T-helper 1 cell treated with Interleukin-12 subunit alpha and Interleukin-12 subunit beta and Interleukin-4 antibody, amounts not matched to agents 30 μg/mL and 1 μg/mL, for 36 hours (primary cell): ENCODE results near the gene KIF21B.

Source experiments
- H3K27ac Mint-ChIP-seq: one replicate; pipeline ENCODE4 v1.8.0; 2021; ENCODE audit warnings: mild to moderate bottlenecking, mixed read lengths
- H3K27me3 Mint-ChIP-seq: one replicate; pipeline ENCODE4 v1.8.0; 2021; ENCODE audit warnings: low read depth, mixed read lengths
- H3K36me3 Mint-ChIP-seq: one replicate; pipeline ENCODE4 v1.8.0; 2021; ENCODE audit warnings: low read depth, mixed read lengths
- H3K4me1 Mint-ChIP-seq: one replicate; pipeline ENCODE4 v1.8.0; 2021; ENCODE audit warnings: low read depth, mixed read lengths
- H3K4me3 Mint-ChIP-seq: one replicate; pipeline ENCODE4 v1.8.0; 2021; ENCODE audit warnings: mild to moderate bottlenecking, moderate library complexity, mixed read lengths
- H3K9me3 Mint-ChIP-seq: one replicate; pipeline ENCODE4 v1.8.0; 2021; ENCODE audit warnings: mixed read lengths

Gene KIF21B, protein sequence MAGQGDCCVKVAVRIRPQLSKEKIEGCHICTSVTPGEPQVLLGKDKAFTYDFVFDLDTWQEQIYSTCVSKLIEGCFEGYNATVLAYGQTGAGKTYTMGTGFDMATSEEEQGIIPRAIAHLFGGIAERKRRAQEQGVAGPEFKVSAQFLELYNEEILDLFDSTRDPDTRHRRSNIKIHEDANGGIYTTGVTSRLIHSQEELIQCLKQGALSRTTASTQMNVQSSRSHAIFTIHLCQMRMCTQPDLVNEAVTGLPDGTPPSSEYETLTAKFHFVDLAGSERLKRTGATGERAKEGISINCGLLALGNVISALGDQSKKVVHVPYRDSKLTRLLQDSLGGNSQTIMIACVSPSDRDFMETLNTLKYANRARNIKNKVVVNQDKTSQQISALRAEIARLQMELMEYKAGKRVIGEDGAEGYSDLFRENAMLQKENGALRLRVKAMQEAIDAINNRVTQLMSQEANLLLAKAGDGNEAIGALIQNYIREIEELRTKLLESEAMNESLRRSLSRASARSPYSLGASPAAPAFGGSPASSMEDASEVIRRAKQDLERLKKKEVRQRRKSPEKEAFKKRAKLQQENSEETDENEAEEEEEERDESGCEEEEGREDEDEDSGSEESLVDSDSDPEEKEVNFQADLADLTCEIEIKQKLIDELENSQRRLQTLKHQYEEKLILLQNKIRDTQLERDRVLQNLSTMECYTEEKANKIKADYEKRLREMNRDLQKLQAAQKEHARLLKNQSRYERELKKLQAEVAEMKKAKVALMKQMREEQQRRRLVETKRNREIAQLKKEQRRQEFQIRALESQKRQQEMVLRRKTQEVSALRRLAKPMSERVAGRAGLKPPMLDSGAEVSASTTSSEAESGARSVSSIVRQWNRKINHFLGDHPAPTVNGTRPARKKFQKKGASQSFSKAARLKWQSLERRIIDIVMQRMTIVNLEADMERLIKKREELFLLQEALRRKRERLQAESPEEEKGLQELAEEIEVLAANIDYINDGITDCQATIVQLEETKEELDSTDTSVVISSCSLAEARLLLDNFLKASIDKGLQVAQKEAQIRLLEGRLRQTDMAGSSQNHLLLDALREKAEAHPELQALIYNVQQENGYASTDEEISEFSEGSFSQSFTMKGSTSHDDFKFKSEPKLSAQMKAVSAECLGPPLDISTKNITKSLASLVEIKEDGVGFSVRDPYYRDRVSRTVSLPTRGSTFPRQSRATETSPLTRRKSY (N-terminal part only)

DNA sequence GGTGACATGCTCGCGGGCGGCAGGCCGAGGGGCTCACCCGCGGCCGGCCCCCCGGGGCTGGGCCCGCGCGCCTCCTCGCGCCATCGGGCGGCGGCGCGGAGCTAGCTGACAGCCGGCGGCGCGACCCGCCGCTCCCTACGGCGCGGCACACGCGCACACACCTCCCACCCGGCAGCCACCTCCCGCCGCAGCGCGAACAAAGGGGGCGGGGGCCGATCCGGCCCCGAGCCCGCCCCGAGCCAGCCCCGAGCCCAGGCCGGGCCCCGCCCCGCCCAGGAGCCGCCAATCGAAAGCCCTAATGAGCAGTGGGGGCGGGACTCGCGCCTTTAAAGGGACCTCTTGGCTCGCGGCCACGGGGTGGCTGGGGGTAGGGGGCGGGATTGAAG, at the start of gene KIF21B:
Gene KIF21B, minus strand, starts transcription at position 198 of the 386 bp plus-strand sequence. CDS start 331 bp downstream, outside the sequence.
- Mint-ChIP-seq H3K27ac (peak within 1 kb of the TSS; percentile 93), H3K4me3 (peak within 1 kb of the TSS; percentile 98), H3K27me3 (no peaks in the 10 kb centered on the region), H3K9me3 (no peaks in the 10 kb centered on the region), H3K4me1 (peaks cover 75% of the 10 kb centered on the region), H3K36me3 (peaks cover 13% of the 10 kb centered on the region)

DNA sequence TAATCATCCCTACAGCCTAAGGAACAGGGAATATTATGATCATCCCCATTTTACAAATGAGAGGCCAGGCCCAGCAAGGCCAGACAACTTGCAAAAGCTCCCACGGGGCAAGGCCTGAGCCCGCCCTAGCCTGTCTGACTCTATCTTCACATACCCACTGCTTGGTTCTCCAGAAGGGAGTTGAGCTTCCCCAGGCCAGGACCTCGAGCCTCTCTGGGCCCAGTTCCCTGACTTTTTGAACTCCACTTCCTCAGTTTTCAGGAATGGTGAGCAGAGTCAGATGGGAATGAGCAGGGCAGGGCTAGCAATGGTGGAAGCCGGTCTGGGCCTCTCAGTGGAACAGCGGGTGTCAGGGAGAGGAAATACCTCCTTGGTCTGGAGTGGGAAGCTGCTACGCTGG, 49.4 kb upstream of the KIF21B start:
- Mint-ChIP-seq H3K4me1 (no peaks in the 10 kb centered on the region), H3K9me3 (no peaks in the 10 kb centered on the region), H3K4me3 (no peak overlapping the region), H3K27ac (no peak overlapping the region), H3K27me3 (peaks cover 8% of the 10 kb centered on the region), H3K36me3 (no peaks in the 10 kb centered on the region)

DNA sequence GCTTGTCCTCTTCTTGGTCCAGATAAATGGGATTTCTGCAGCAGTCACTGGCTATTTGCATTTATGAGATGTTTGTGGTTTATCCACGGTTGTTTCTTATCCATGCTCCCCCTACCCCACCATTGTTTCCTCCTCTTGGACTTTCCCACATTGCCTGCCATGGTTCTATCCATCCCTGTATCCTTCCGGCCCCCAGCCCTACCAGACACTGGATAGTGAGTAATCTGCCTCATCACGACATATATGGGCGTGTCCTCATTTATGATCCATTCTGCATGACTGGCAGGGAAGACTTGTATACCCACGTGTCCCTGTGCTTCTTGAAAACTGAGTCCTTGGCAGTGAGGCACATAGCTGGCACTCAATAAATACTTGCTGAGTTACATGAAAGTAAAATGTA, 48.6 kb upstream of the KIF21B start:
- no peaks in the 10 kb centered on the region for H3K4me1 Mint-ChIP-seq
- H3K36me3 Mint-ChIP-seq, result no peaks in the 10 kb centered on the region
- no peak overlapping the region for H3K27ac Mint-ChIP-seq
- no peak overlapping the region for H3K4me3 Mint-ChIP-seq
- H3K27me3 Mint-ChIP-seq, result peaks cover 8% of the 10 kb centered on the region
- no peaks in the 10 kb centered on the region for H3K9me3 Mint-ChIP-seq

DNA sequence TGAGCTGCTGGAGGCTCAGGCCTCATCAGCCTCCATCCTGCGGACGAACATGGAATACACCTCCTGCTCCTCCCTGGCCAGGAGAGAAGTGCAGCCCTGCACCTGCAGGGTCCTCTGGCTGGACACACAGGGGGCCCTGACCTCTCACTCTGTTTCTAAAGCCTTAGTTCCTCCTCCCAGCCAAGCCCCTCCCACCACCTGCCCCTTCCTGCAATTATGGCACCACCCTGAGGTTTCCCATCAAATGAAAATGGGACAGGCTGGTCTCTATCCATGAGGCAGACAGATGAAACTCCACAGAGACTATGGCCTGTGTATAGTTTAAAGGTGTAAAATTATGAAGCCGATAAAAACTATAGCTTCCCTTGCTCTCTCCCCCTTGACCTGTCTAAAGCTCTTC, 46.1 kb upstream of the KIF21B start:
- Mint-ChIP-seq H3K4me1 (no peaks in the 10 kb centered on the region), H3K36me3 (no peaks in the 10 kb centered on the region), H3K27ac (no peak overlapping the region), H3K9me3 (no peaks in the 10 kb centered on the region), H3K4me3 (no peak overlapping the region), H3K27me3 (peaks cover 5% of the 10 kb centered on the region)

DNA sequence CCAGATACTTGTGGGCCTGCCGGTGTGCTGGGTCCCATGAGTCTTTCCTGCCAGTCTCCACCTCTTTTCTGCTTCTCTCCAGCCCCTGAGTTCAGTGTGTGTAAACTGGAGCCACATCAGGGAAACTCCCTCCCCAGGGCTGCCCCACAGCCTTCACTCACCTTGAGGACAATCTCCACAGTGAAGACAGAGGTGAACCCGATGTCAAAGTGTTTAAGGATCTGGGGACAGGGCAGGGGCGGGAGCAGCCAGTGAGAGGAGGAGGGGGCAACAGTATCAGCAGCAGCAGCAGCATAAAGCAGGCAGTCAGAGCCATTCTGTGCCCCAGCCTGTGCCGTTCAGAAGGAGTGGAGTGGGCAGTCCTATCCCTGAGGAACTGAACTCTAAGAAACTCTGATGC, 45.5 kb upstream of the KIF21B start:
- Mint-ChIP-seq H3K4me3 (no peak overlapping the region), H3K4me1 (no peaks in the 10 kb centered on the region), H3K36me3 (no peaks in the 10 kb centered on the region), H3K27ac (no peak overlapping the region), H3K27me3 (peaks cover 10% of the 10 kb centered on the region), H3K9me3 (no peaks in the 10 kb centered on the region)

DNA sequence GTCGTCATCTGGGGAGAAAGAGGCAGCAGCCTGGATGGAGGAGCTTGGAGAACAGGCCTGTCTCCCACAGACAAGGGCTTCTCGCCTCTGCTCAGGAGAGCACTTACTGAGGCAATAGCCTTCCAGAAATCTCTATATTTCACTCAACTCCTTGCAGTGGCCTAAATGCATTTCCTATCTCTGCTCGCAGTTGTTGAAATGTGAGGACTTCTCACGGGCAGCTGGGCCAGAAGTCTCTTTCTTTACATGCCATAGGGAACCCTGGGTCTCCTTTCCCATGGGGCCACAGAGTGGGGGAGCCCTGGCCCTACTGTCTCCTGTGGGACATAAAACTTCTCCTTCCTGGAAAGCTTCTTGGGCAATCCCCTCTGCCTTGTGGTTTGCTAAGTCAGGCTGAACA, 43.5 kb upstream of the KIF21B start:
- Mint-ChIP-seq H3K4me1 (no peaks in the 10 kb centered on the region), H3K36me3 (no peaks in the 10 kb centered on the region), H3K9me3 (no peaks in the 10 kb centered on the region), H3K27ac (no peak overlapping the region), H3K27me3 (peaks cover 10% of the 10 kb centered on the region), H3K4me3 (no peak overlapping the region)

DNA sequence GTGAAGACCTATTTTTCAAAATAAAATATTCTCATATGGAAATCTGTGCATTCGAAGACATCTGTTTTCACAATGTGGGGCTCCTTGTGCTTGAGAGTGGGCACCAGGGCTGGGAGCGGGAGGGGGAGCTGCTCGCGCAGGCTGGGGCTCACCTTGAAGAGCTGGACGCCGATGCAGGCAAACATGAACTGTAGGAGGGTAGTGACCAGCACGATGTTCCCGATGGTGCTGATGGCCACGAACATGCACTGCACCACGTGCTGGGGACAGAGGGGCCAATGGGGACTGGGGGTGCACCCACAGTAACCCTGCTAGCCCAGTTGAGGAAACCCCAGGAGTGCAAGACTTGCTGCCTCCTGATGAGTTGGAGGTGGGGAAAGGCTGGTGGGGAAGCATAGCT, 42.2 kb upstream of the KIF21B start:
- no peak overlapping the region for H3K4me3 Mint-ChIP-seq
- no peaks in the 10 kb centered on the region for H3K36me3 Mint-ChIP-seq
- no peaks in the 10 kb centered on the region for H3K4me1 Mint-ChIP-seq
- no peak overlapping the region for H3K27ac Mint-ChIP-seq
- H3K27me3 Mint-ChIP-seq, result peaks cover 10% of the 10 kb centered on the region
- H3K9me3 Mint-ChIP-seq, result no peaks in the 10 kb centered on the region

DNA sequence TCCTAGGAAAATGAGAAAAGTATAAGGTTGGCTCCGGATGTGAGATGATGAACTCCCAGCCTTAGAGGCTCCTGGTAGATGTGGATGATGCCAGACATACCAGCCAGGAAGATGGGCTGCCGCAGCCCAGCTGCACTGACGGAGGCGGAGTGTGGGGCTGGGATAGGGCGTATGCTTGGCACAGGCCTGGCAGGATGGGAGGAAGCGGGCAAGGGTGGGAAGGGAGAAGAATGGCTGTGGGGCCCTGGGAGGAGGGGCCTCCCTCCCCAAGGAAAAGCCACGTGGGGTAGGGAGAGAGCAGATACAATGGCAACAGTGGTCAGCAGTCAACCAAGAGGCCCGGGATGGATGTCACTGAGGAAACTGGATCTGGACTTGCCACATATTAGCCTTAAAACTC, 41.3 kb upstream of the KIF21B start:
- no peaks in the 10 kb centered on the region for H3K4me1 Mint-ChIP-seq
- H3K4me3 Mint-ChIP-seq, result no peak overlapping the region
- no peak overlapping the region for H3K27ac Mint-ChIP-seq
- no peaks in the 10 kb centered on the region for H3K9me3 Mint-ChIP-seq
- peaks cover 7% of the 10 kb centered on the region for H3K27me3 Mint-ChIP-seq
- H3K36me3 Mint-ChIP-seq, result no peaks in the 10 kb centered on the region

DNA sequence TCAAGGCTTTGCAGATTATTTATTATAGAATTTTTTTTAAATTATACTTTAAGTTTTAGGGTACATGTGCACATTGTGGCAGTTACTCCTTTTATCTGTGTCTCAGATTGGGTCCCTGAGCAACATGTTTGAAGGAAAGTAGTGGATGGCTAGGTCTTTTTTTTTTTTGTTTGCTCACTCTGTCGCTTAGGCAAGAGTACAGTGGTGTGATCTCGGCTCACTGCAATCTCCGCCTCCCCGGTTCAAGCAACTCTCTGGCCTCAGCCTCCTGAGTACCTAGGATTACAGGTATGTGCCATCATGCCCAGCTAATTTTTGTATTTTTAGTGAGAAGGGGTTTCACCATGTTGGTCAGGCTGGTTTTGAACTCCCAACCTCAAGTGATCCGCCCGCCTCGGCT, 39.6 kb upstream of the KIF21B start:
- Mint-ChIP-seq H3K4me1 (peaks cover 1% of the 10 kb centered on the region), H3K27me3 (peaks cover 6% of the 10 kb centered on the region), H3K9me3 (no peaks in the 10 kb centered on the region), H3K27ac (no peak overlapping the region), H3K36me3 (no peaks in the 10 kb centered on the region), H3K4me3 (no peak overlapping the region)

DNA sequence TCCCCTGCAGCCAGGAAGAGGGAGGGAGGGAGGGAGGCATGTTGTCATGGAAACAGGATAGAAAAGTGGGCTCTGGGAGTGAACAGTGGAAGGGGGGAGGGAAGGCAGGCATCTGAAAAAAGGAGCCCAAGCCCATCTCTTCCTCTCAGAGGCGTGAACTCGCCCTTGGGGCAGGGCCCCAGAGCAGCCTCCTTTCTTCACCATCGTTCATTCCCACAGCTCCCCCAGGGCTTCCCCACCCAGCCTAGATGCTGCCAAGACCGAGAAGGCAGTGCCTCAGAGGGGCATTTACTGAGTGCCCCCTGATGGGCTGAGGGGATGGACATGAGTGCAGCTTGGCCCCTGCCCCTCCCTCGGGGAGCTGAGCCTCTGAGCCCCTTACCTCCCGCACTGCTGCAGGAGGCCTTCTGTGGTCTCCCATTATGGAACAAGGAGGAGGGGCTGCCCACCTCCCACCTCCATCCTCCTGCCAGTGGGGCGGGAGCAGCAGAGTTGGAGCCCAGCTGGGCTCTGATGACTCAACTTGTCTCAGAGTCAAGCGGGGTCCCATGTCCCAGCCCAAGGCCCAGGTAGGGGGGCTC, 39.1 kb upstream of the KIF21B start:
- no peaks in the 10 kb centered on the region for H3K9me3 Mint-ChIP-seq
- peaks cover 6% of the 10 kb centered on the region for H3K27me3 Mint-ChIP-seq
- H3K4me3 Mint-ChIP-seq, result no peak overlapping the region
- H3K4me1 Mint-ChIP-seq, result peaks cover 6% of the 10 kb centered on the region
- no peaks in the 10 kb centered on the region for H3K36me3 Mint-ChIP-seq
- no peak overlapping the region for H3K27ac Mint-ChIP-seq

DNA sequence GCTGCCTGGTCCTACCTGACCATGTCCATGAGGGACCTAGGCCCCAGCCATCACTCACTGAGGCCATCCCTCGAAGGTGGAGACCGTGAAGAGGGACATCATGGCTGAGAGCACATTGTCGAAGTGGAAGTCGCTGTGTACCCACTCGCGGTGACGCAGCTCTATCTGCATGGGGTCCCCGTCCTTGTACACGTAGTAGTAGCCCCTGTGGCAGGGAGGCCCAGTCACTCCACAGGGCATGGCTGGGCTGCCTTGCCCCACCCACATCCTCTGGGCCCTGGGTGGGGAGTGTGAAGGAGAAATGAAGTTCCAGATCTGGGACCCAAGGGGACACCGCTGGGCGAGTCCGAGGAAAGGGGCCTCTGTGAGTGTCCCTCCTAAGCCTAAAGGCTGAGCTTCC, 38.4 kb upstream of the KIF21B start:
- H3K4me3 Mint-ChIP-seq, result no peak overlapping the region
- H3K36me3 Mint-ChIP-seq, result no peaks in the 10 kb centered on the region
- no peaks in the 10 kb centered on the region for H3K9me3 Mint-ChIP-seq
- peaks cover 11% of the 10 kb centered on the region for H3K4me1 Mint-ChIP-seq
- peaks cover 6% of the 10 kb centered on the region for H3K27me3 Mint-ChIP-seq
- H3K27ac Mint-ChIP-seq, result no peak overlapping the region

DNA sequence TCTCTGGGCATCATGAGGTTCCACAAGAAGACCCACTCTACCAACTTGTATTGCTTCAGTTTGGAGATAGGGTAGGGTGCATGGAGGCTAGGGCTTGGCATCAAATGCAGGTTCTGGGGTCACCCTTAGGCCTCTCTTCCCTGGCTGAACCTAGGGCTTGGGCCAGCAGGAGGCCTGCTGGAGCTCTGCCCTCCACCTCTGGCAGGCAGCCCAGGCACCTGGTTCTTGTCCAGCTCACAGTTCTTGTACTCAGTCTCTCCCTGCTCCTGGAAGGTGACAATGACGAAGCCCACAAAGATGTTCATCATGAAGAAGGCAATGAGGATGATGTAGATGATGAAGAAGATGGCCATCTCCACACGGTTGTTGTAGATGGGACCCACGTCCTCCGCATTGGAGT, 37.5 kb upstream of the KIF21B start:
- peaks cover 14% of the 10 kb centered on the region for H3K4me1 Mint-ChIP-seq
- H3K9me3 Mint-ChIP-seq, result no peaks in the 10 kb centered on the region
- no peaks in the 10 kb centered on the region for H3K36me3 Mint-ChIP-seq
- peak overlapping the region; percentile 19 for H3K27ac Mint-ChIP-seq
- H3K27me3 Mint-ChIP-seq, result peaks cover 6% of the 10 kb centered on the region
- H3K4me3 Mint-ChIP-seq, result no peak overlapping the region

DNA sequence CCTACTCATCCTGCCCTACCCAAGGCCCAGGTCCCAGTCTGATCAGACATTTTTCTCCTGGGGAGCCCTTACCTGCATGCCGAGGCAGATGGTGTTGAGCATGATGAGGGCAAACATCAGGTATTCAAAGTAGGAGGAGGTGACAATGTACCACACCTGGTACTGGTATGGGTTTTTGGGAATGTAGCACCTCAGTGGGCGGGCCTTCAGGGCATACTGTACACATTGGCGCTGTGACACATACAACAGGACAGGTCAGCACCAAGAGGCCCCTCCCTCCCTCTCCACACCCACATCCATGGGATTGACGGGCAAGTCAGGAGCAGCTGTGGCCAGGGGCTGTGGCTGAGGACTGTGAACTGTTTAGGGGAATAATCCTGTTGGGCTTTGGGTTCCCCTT, 37.1 kb upstream of the KIF21B start:
- Mint-ChIP-seq H3K27ac (no peak overlapping the region), H3K27me3 (peaks cover 6% of the 10 kb centered on the region), H3K4me1 (peaks cover 14% of the 10 kb centered on the region), H3K9me3 (no peaks in the 10 kb centered on the region), H3K36me3 (no peaks in the 10 kb centered on the region), H3K4me3 (no peak overlapping the region)

DNA sequence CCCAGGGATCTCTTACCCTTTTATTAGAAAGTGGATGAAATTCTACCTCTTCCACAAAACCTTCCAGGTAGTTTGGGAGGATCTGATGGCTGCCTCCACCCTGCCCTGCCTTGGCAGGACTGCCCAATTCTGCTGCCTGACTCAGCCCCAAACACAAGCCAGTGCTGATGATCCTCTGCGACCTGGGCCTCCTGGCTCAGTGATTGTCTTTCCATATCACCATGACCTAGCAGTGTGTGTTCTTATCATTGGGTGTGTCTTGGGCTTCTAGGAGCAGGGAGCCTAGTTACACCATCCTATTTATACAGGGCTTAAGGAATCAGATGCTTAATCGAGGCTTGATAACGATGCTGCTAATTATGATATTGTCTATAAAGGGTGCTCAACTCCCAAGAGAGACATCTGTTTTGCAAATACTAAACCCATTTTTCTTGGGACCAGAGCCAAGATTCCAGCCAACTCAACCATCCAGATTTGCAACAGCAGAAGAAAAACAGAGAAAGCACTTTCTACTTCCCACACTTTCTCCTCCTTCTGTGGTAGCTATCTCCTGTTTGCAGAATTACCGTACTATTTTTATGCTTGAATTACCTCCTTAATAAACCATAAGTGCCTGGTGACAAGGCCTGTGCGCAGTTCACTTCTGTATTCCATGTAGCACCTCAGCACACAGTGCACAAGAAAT, 36.5 kb upstream of the KIF21B start:
- no peaks in the 10 kb centered on the region for H3K9me3 Mint-ChIP-seq
- peaks cover 6% of the 10 kb centered on the region for H3K27me3 Mint-ChIP-seq
- H3K4me3 Mint-ChIP-seq, result no peak overlapping the region
- H3K4me1 Mint-ChIP-seq, result peaks cover 14% of the 10 kb centered on the region
- H3K27ac Mint-ChIP-seq, result no peak overlapping the region
- no peaks in the 10 kb centered on the region for H3K36me3 Mint-ChIP-seq
